IMR-90 (cell line): Measurements from ENCODE around the gene PTGDR2. TPM values are rescaled to one million over a fixed set of nuclear protein-coding genes. Genes with fewer than 3 reads are reported as not detected.

ENCODE experiments used
- ATAC-seq: fragments of 200-7000 bp; cut with Tn5 transposase; 2 replicates; pipeline ENCODE4 v1.9.1; 2020; ENCODE audit warnings: low read depth, mild to moderate bottlenecking, moderate library complexity
- BruUV-seq: library from RNA; stranded (reverse); fragments of 400-500 nt; replicated peaks from 2 replicates; lab custom pipeline; 2021; lab: Mats Ljungman, UMichigan
- CTCF ChIA-PET: fragments of 300-600 bp; formaldehyde crosslinking; extraction: SDS; loops from one replicate; lab custom pipeline; 2021; ENCODE audit warnings: antibody characterized with exemption; lab: Yijun Ruan, JAX
- POLR2A ChIA-PET: fragments of 300-600 bp; sonication (Branson Sonifier 250); formaldehyde crosslinking; loops from one replicate; lab custom pipeline; 2022; ENCODE audit warnings: antibody characterized with exemption; ENCODE audit not compliant: unreplicated experiment; lab: Charles Lee
- DNase-seq: peaks from one replicate; pipeline ENCODE4 v3.0.0; 2013
- H2AFZ ChIP-seq: replicated peaks from 2 replicates; pipeline ENCODE3; 2013; ENCODE audit warnings: low read length, mild to moderate bottlenecking; ENCODE audit not compliant: poor library complexity
- H2AK5ac ChIP-seq: 2 replicates; pipeline ENCODE4 v1.6.1; 2013; ENCODE audit warnings: low read depth, low read length, inconsistent platforms
- H2AK9ac ChIP-seq: replicated peaks from 2 replicates; pipeline ENCODE3; 2013; ENCODE audit warnings: mild to moderate bottlenecking, low read depth, low read length, moderate library complexity; ENCODE audit not compliant: poor library complexity
- H2BK120ac ChIP-seq: 2 replicates; pipeline ENCODE4 v1.6.1; 2013; ENCODE audit warnings: low read depth, low read length, inconsistent platforms
- H2BK15ac ChIP-seq: 3 replicates; pipeline ENCODE4 v1.6.1; 2013; ENCODE audit warnings: low read depth, low read length, inconsistent platforms
- H2BK20ac ChIP-seq: 2 replicates; pipeline ENCODE4 v1.6.1; 2013; ENCODE audit warnings: low read depth, mild to moderate bottlenecking, inconsistent platforms, low read length, moderate library complexity
- H2BK5ac ChIP-seq: 2 replicates; pipeline ENCODE4 v1.6.1; 2013; ENCODE audit warnings: mild to moderate bottlenecking, low read depth, low read length, inconsistent platforms; ENCODE audit not compliant: poor library complexity, severe bottlenecking
- H3K14ac ChIP-seq: replicated peaks from 2 replicates; pipeline ENCODE4 v1.6.1; 2013; ENCODE audit warnings: low read depth, low read length, inconsistent platforms
- H3K18ac ChIP-seq: 2 replicates; pipeline ENCODE4 v1.6.1; 2013; ENCODE audit warnings: low read depth, low read length, control low read depth
- H3K23ac ChIP-seq: 2 replicates; pipeline ENCODE4 v1.6.1; 2013; ENCODE audit warnings: low read depth, low read length, inconsistent platforms
- H3K27ac ChIP-seq: 2 replicates; pipeline ENCODE4 v1.5.1; 2013; ENCODE audit warnings: mild to moderate bottlenecking, control low read depth, low read length; ENCODE audit not compliant: insufficient read depth
- H3K27me3 ChIP-seq: 2 replicates; pipeline ENCODE4 v1.6.1; 2013; ENCODE audit warnings: low read length; ENCODE audit not compliant: control insufficient read depth, insufficient read depth
- H3K36me3 ChIP-seq: 2 replicates; pipeline ENCODE4 v1.6.1; 2013; ENCODE audit warnings: low read length, mixed read lengths; ENCODE audit not compliant: control insufficient read depth, insufficient read depth
- H3K4ac ChIP-seq: 2 replicates; pipeline ENCODE4 v1.6.1; 2013; ENCODE audit warnings: low read depth, low read length, inconsistent platforms
- H3K4me1 ChIP-seq: 2 replicates; pipeline ENCODE4 v1.6.1; 2013; ENCODE audit warnings: low read length, mixed read lengths; ENCODE audit not compliant: control insufficient read depth, insufficient read depth
- H3K4me2 ChIP-seq: 2 replicates; pipeline ENCODE4 v1.6.1; 2013; ENCODE audit warnings: low read depth, mild to moderate bottlenecking, control low read depth, low read length, moderate library complexity
- H3K4me3 ChIP-seq: 2 replicates; pipeline ENCODE4 v1.5.1; 2013; ENCODE audit warnings: low read depth, mild to moderate bottlenecking, control low read depth, low read length, moderate library complexity; ENCODE audit not compliant: insufficient read depth
- H3K56ac ChIP-seq: 2 replicates; pipeline ENCODE4 v1.6.1; 2013; ENCODE audit warnings: low read length, inconsistent platforms; ENCODE audit not compliant: insufficient read depth; ENCODE audit errors: extremely low read depth
- H3K79me1 ChIP-seq, 2 experiments: 2 replicates each; pipeline ENCODE4 v1.6.1; 2013; ENCODE audit warnings: low read length in 2 of 2, inconsistent platforms in 1 of 2, low read depth in 1 of 2
- H3K9ac ChIP-seq: 2 replicates; pipeline ENCODE4 v1.6.1; 2013; ENCODE audit warnings: low read depth, low read length, control low read depth
- H3K9me1 ChIP-seq: 2 replicates; pipeline ENCODE4 v1.6.1; 2013; ENCODE audit warnings: low read length, inconsistent platforms; ENCODE audit not compliant: insufficient read depth
- H3K9me3 ChIP-seq: 2 replicates; pipeline ENCODE4 v1.6.1; 2013; ENCODE audit warnings: low read length; ENCODE audit not compliant: control insufficient read depth, insufficient read depth
- H4K20me1 ChIP-seq: 2 replicates; pipeline ENCODE4 v1.6.1; 2013; ENCODE audit warnings: low read length, inconsistent platforms; ENCODE audit not compliant: insufficient read depth
- H4K5ac ChIP-seq: 2 replicates; pipeline ENCODE4 v1.6.1; 2013; ENCODE audit warnings: mild to moderate bottlenecking, low read depth, low read length, control low read depth
- H4K8ac ChIP-seq, 2 experiments: 2 replicates each; pipeline ENCODE4 v1.6.1; 2013; ENCODE audit warnings: low read depth in 2 of 2, low read length in 2 of 2, control low read depth in 1 of 2, inconsistent platforms in 1 of 2
- H4K91ac ChIP-seq: 2 replicates; pipeline ENCODE4 v1.6.1; 2013; ENCODE audit warnings: low read depth, low read length, inconsistent platforms; ENCODE audit not compliant: insufficient read depth
- BHLHE40 ChIP-seq: fragments of 150-350 bp; IDR thresholded peaks from 2 replicates; pipeline ENCODE4 v1.6.1; 2016; ENCODE audit warnings: mild to moderate bottlenecking, low read depth, low read length
- CEBPB ChIP-seq: IDR thresholded peaks from 2 replicates; pipeline ENCODE4 v1.6.1; 2012; ENCODE audit warnings: low read depth, low read length, improper control_type of control experiment
- CHD1 ChIP-seq: IDR thresholded peaks from 2 replicates; pipeline ENCODE4 v1.6.1; 2012; ENCODE audit warnings: low read depth, low read length, improper control_type of control experiment
- CTCF ChIP-seq: conservative IDR thresholded peaks from 2 replicates; pipeline ENCODE4 v1.5.1; 2012; ENCODE audit warnings: mild to moderate bottlenecking, low read depth, low read length, improper control_type of control experiment
- ELK1 ChIP-seq: fragments of 150-350 bp; IDR thresholded peaks from 2 replicates; pipeline ENCODE4 v1.6.1; 2016; ENCODE audit warnings: low read depth, mild to moderate bottlenecking, low read length, moderate library complexity, borderline replicate concordance
- FOS ChIP-seq: fragments of 150-350 bp; IDR thresholded peaks from 2 replicates; pipeline ENCODE4 v1.6.1; 2016; ENCODE audit warnings: low read depth, low read length
- MAFK ChIP-seq: IDR thresholded peaks from 2 replicates; pipeline ENCODE4 v1.6.1; 2012; ENCODE audit warnings: low read depth, low read length, improper control_type of control experiment
- MAZ ChIP-seq: IDR thresholded peaks from 2 replicates; pipeline ENCODE4 v1.6.1; 2012; ENCODE audit warnings: low read depth, mild to moderate bottlenecking, low read length, improper control_type of control experiment, moderate library complexity, borderline replicate concordance
- MXI1 ChIP-seq: IDR thresholded peaks from 2 replicates; pipeline ENCODE4 v1.6.1; 2012; ENCODE audit warnings: low read depth, mild to moderate bottlenecking, low read length, moderate library complexity, borderline replicate concordance
- NFE2L2 ChIP-seq: fragments of 150-350 bp; IDR thresholded peaks from 2 replicates; pipeline ENCODE4 v1.6.1; 2016; ENCODE audit warnings: low read depth, mild to moderate bottlenecking, low read length
- POLR2A ChIP-seq: IDR thresholded peaks from 2 replicates; pipeline ENCODE4 v1.6.1; 2012; ENCODE audit warnings: mild to moderate bottlenecking, low read depth, low read length
- RAD21 ChIP-seq: IDR thresholded peaks from 2 replicates; pipeline ENCODE4 v1.6.1; 2012; ENCODE audit warnings: low read length, improper control_type of control experiment
- RCOR1 ChIP-seq: IDR thresholded peaks from 2 replicates; pipeline ENCODE4 v1.6.1; 2012; ENCODE audit warnings: mild to moderate bottlenecking, low read length, improper control_type of control experiment; ENCODE audit not compliant: insufficient replicate concordance
- RFX5 ChIP-seq: IDR thresholded peaks from 2 replicates; pipeline ENCODE4 v1.8.0; 2012; ENCODE audit warnings: low read depth, mild to moderate bottlenecking, low read length, moderate library complexity
- SMC3 ChIP-seq: fragments of 150-350 bp; IDR thresholded peaks from 2 replicates; pipeline ENCODE4 v1.6.1; 2016; ENCODE audit warnings: low read depth, mild to moderate bottlenecking, antibody characterized with exemption, low read length, moderate library complexity
- USF2 ChIP-seq: fragments of 150-350 bp; IDR thresholded peaks from 2 replicates; pipeline ENCODE4 v1.6.1; 2017; ENCODE audit warnings: mild to moderate bottlenecking, antibody characterized with exemption, low read length, low read depth
- WGBS, 2 experiments: methylation state at CpG; one replicate each; pipeline versions ENCODE4 v1.1.5 to v1.1.7; 2013; ENCODE audit warnings: missing lambda C conversion rate in 2 of 2; ENCODE audit not compliant: insufficient read length in 1 of 2; ENCODE audit errors: extremely low coverage in 2 of 2; 5-methylcytosine and 5-hydroxymethylcytosine counted together
- dilution Hi-C: fragments of 300-500 bp; cut with HindIII; formaldehyde crosslinking; loops from one replicate; pipeline ENCODE4 v1.14.3; 2018; ENCODE audit warnings: low sequenced_read_pairs; ENCODE audit not compliant: unreplicated experiment
- in situ Hi-C: fragments of 300-500 bp; cut with MboI; formaldehyde crosslinking; loops from 3 replicates; pipeline ENCODE4 v1.14.3; 2019; ENCODE audit warnings: low sequenced_read_pairs, inconsistent platforms, mixed read lengths
- intact Hi-C: fragments of 100-400 bp; cut with micrococcal nuclease; formaldehyde crosslinking; loops from 2 replicates; pipeline ENCODE4 v1.10.0; 2022
- polyA plus RNA-seq, 3 experiments: library from polyadenylated mRNA; depleted of rRNA; stranded (reverse); fragments of >200 nt; gene quantifications; 2 replicates each; pipeline ENCODE4 v1.2.3, GENCODE V29; 2012; ENCODE audit warnings: low replicate concordance in 1 of 3
- total RNA-seq: library from RNA; depleted of rRNA; stranded (reverse); fragments of >200 nt; gene quantifications from 2 replicates; pipeline ENCODE4 v1.2.3, GENCODE V29; 2012

The PTGDR2 gene
- total and polyA plus RNA-seq, 2 of the 4 experiments (the other 2 are of a cell fraction), result under 0.01 to 0.12 TPM

- H3K9me1 ChIP-seq, result no peaks in the 10 kb centered on the region
- H2BK15ac ChIP-seq, result no peak overlapping the region
- H3K27ac ChIP-seq, result no peak overlapping the region
- H2AFZ ChIP-seq, result no peak overlapping the region
- peaks cover 8% of the 10 kb centered on the region for H3K9me3 ChIP-seq
- no peaks in the 10 kb centered on the region for H3K79me1 ChIP-seq
- in situ Hi-C loops, result no loop called here
- H2BK5ac ChIP-seq, result no peak overlapping the region
- H2BK20ac ChIP-seq, result no peak overlapping the region
- no peak overlapping the region for H2AK5ac ChIP-seq
- no peak overlapping the region for H3K4ac ChIP-seq
- dilution Hi-C loops, result no loop called here
- no peak overlapping the region for H2AK9ac ChIP-seq
- H4K91ac ChIP-seq, result no peak overlapping the region
- H3K23ac ChIP-seq, result no peak overlapping the region
- H3K56ac ChIP-seq, result no peak overlapping the region
- H4K20me1 ChIP-seq, result no peaks in the 10 kb centered on the region
- CTCF ChIA-PET, result no interaction called here
- POLR2A ChIA-PET, result no interaction called here
- H3K18ac ChIP-seq, result no peak overlapping the region
- H3K4me1 ChIP-seq, result no peaks in the 10 kb centered on the region
- no peak overlapping the region for H3K4me3 ChIP-seq
- no peak overlapping the region for H3K4me2 ChIP-seq
- no peak for TF ChIP-seq MXI1
- no peak for TF ChIP-seq USF2
- no peak for TF ChIP-seq CTCF
- TF ChIP-seq RCOR1, result no peak
- no peak for TF ChIP-seq SMC3
- no peak for TF ChIP-seq MAFK
- no peak for TF ChIP-seq BHLHE40
- TF ChIP-seq POLR2A, result no peak
- TF ChIP-seq RFX5, result no peak
- TF ChIP-seq NFE2L2, result no peak
- no peak for TF ChIP-seq RAD21
- TF ChIP-seq ELK1, result no peak
- TF ChIP-seq CHD1, result no peak
- TF ChIP-seq CEBPB, result no peak
- no peak for TF ChIP-seq FOS
- TF ChIP-seq MAZ, result no peak
- DNase-seq (no peak), ATAC-seq (no peak)
- no peak overlapping the region for H2BK120ac ChIP-seq
- peaks cover 12% of the 10 kb centered on the region for H3K27me3 ChIP-seq
- whole genome bisulfite sequencing, 2 experiments, result 60% methylated on average over 1 of the region's 2 CpGs; no CpG with 5 or more reads in 1 of the 2 experiments
- H4K5ac ChIP-seq, result no peak overlapping the region
- BruUV-seq, result no TSS peak
- intact Hi-C loops, result no loop called here
- H3K36me3 ChIP-seq, result no peaks in the 10 kb centered on the region
- H4K8ac ChIP-seq, result no peak overlapping the region
- H3K9ac ChIP-seq, result no peak overlapping the region
- H3K14ac ChIP-seq, result no peak overlapping the region
Observed at GRCh38 chr11:60814112-60814511, 41.6 kb downstream of the PTGDR2 start.
